Lower lobe of right lung (tissue), 2 donors: Measurements from ENCODE around the gene TRPC6. TPM values are rescaled to one million over a fixed set of nuclear protein-coding genes. Genes with fewer than 3 reads are reported as not detected.

ENCODE experiments used
- ATAC-seq, 2 donors: fragments of 200-7000 bp; cut with Tn5 transposase; one replicate each; pipeline ENCODE4 v1.9.1; 2020 to 2022; ENCODE audit warnings: mild to moderate bottlenecking in 2 of 2, moderate library complexity in 2 of 2
- DNase-seq: peaks from one replicate; pipeline ENCODE4 v3.0.0-alpha.2; 2020
- H3K27ac ChIP-seq: fragments of 200-600 bp; one replicate; pipeline ENCODE4 v1.8.0; 2022
- H3K27me3 ChIP-seq: fragments of 200-600 bp; one replicate; pipeline ENCODE4 v1.8.0; 2022; ENCODE audit warnings: low read depth
- H3K36me3 ChIP-seq: fragments of 200-600 bp; one replicate; pipeline ENCODE4 v1.8.0; 2022; ENCODE audit warnings: mild to moderate bottlenecking
- H3K4me1 ChIP-seq: fragments of 200-600 bp; one replicate; pipeline ENCODE4 v1.8.0; 2022
- H3K4me3 ChIP-seq: fragments of 200-600 bp; one replicate; pipeline ENCODE4 v1.8.0; 2022; ENCODE audit warnings: mild to moderate bottlenecking
- H3K9me3 ChIP-seq: fragments of 200-600 bp; one replicate; pipeline ENCODE4 v1.8.0; 2022
- CTCF ChIP-seq: fragments of 200-600 bp; IDR thresholded peaks from one replicate; pipeline ENCODE4 v1.8.0; 2022; ENCODE audit warnings: antibody characterized with exemption, mild to moderate bottlenecking
- intact Hi-C: fragments of 100-400 bp; cut with DNase I; formaldehyde crosslinking; loops from one replicate; pipeline ENCODE4 v1.11.0; 2022
- total RNA-seq: library from RNA; stranded (reverse); fragmentation: NEBNext Ultra II Directional; extraction: Animal tissue kit (Norgen Biotek cat#: 25700); gene quantifications from one replicate; pipeline ENCODE4 v1.2.1, GENCODE V29; 2021
- donor health status: DM: no; HTN: yes; CAD: no; lungs with severe emphysema.

The TRPC6 gene
- total RNA-seq, 1 donor from 2014 or later: 13.9 TPM

DNA sequence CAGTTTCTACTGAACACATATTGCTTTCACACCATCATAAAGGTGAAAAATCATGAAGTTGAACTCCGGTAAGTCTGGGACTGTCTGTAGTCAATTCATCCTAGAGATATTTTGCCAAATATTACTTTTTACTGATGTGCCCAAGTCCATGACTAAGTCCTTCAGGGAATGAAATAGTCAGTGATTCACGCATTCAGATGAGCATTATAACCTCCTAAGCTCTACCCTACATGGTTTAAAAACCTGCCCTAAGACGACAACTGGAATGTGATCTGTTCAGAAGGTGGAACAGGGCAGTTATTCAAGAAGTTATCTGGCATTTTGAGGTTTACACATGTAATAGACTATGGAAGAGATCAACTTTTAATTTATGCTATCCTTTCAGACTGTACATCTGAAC, 125.6 kb downstream of the TRPC6 start:
- H3K27me3 ChIP-seq: no peaks in the 10 kb centered on the region
- ATAC-seq (no peak), DNase-seq (no peak)
- no peak for TF ChIP-seq CTCF
- no peaks in the 10 kb centered on the region for H3K9me3 ChIP-seq
- intact Hi-C loops: no loop called here
- H3K27ac ChIP-seq: no peak overlapping the region
- H3K4me3 ChIP-seq: no peak overlapping the region
- H3K36me3 ChIP-seq: no peaks in the 10 kb centered on the region
- H3K4me1 ChIP-seq: no peaks in the 10 kb centered on the region

DNA sequence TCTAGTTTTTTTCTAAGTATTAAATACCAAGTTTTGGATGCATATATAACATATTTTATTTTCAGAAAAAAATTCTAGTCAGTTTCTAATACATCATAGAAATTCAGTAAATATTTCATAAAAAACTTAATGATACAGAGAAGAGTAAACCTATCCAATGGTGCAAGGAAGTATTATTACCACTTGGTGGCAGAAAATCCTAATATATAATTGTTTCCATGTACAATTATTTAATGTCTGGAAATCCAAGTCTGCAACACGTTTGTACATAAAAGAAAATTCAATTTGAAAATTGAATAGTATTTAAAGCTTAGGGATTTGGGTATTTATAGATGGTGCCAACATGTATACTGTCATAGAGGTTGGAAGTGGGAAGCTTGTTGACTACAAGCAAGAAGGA, 127.0 kb downstream of the TRPC6 start:
- TF ChIP-seq CTCF: peak; percentile 38
- Histone ChIP-seq H3K27ac (no peak overlapping the region), H3K4me1 (no peaks in the 10 kb centered on the region), H3K4me3 (no peak overlapping the region), H3K36me3 (no peaks in the 10 kb centered on the region), H3K27me3 (no peaks in the 10 kb centered on the region), H3K9me3 (no peaks in the 10 kb centered on the region)
- no peak for DNase-seq
- no peak for ATAC-seq
- intact Hi-C loops: no loop called here

GRCh38 chr11:101453682-101454081, 130.1 kb downstream of the TRPC6 start:
- no peak for ATAC-seq
- intact Hi-C loops: no loop called here

GRCh38 chr11:101448881-101449442, 134.8 kb downstream of the TRPC6 start:
- no peak overlapping the region for H3K4me3 ChIP-seq

More at GRCh38 chr11:101453682-101454081, 130.1 kb downstream of the TRPC6 start:
- H3K4me3 ChIP-seq: no peak overlapping the region
- H3K9me3 ChIP-seq: no peaks in the 10 kb centered on the region
- H3K27me3 ChIP-seq: no peaks in the 10 kb centered on the region
- no peaks in the 10 kb centered on the region for H3K36me3 ChIP-seq
- TF ChIP-seq CTCF: no peak
- no peak overlapping the region for H3K27ac ChIP-seq
- no peaks in the 10 kb centered on the region for H3K4me1 ChIP-seq
- no peak for DNase-seq

DNA sequence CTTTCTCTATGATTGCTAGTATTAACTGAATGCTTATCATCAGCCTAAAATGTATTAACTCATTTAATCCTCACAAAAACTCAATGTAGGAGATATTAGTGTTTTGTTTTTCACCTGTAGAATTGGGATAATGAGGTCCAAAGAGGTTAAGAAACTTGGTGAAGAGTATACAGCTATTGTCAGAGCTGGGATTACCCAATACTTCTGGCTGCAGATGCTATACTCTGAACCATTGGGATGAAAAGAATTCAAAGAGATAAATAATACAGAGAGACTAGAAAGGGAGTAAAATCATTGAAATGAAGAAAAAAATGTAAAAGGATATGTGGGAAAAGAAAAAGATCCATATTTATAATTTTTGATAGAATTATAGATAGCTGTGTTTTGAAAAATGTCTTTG, 137.1 kb downstream of the TRPC6 start:
- intact Hi-C loops: no loop called here
- DNase-seq: no peak
- no peaks in the 10 kb centered on the region for H3K27me3 ChIP-seq
- ATAC-seq: no peak
- TF ChIP-seq CTCF: no peak
- H3K4me1 ChIP-seq: peaks cover 14% of the 10 kb centered on the region
- no peak overlapping the region for H3K4me3 ChIP-seq
- H3K27ac ChIP-seq: no peak overlapping the region
- no peaks in the 10 kb centered on the region for H3K9me3 ChIP-seq
- no peaks in the 10 kb centered on the region for H3K36me3 ChIP-seq

More at GRCh38 chr11:101448881-101449442, 134.8 kb downstream of the TRPC6 start:
- Histone ChIP-seq H3K27me3 (no peaks in the 10 kb centered on the region), H3K36me3 (no peaks in the 10 kb centered on the region), H3K4me1 (peaks cover 14% of the 10 kb centered on the region), H3K9me3 (no peaks in the 10 kb centered on the region), H3K27ac (no peak overlapping the region)
- no peak for TF ChIP-seq CTCF
- intact Hi-C loops: no loop called here
- no peak for DNase-seq
- ATAC-seq: no peak
